ENCODE measurements around the gene DIAPH1.

The DIAPH1 gene

GRCh38 chr5:141618030-141618803 lies 583 bp downstream of the DIAPH1 start (continued):
- no peak for TF ChIP-seq ZNF214 (tag by site-specific recombination; IDR thresholded peaks at IDR 0.05; ENCODE audit: borderline replicate concordance)
- no peak for TF ChIP-seq ZNF792 (tag by site-specific recombination; IDR thresholded peaks at IDR 0.05)
- TF ChIP-seq ZNF2 (tag by site-specific recombination; IDR thresholded peaks at IDR 0.05) = peak; percentile 69; the same call in 1 of the 2 replicates
- no peak for TF ChIP-seq ZNF274 (IDR thresholded peaks at IDR 0.05; ENCODE audit: low read length)
- TF ChIP-seq ZNF274 (tag by site-specific recombination; IDR thresholded peaks at IDR 0.05; ENCODE audit: borderline replicate concordance) = no peak
- no peak for TF ChIP-seq ZNF580 (tag by site-specific recombination; IDR thresholded peaks at IDR 0.05)
- peak; percentile 62 for TF ChIP-seq ZBTB17 (tag by site-specific recombination; IDR thresholded peaks at IDR 0.05)
- no peak for TF ChIP-seq ZNF513 (tag by site-specific recombination; IDR thresholded peaks at IDR 0.05)
- TF ChIP-seq ZNF707 (tag by site-specific recombination; IDR thresholded peaks at IDR 0.05) = no peak
- TF ChIP-seq SALL2 (tag by site-specific recombination; IDR thresholded peaks at IDR 0.05; ENCODE audit: borderline replicate concordance) = no peak
- no peak for TF ChIP-seq ZNF23 (tag by site-specific recombination; IDR thresholded peaks at IDR 0.05; ENCODE audit: borderline replicate concordance)
- TF ChIP-seq ZBTB20 (tag by site-specific recombination; IDR thresholded peaks at IDR 0.05) = peak; percentile 61
- TF ChIP-seq ZNF561 (tag by site-specific recombination; IDR thresholded peaks at IDR 0.05; ENCODE audit: borderline replicate concordance) = no peak; the same call in 1 of the 2 replicates
- no peak; the same call in 1 of the 2 replicates for TF ChIP-seq KLF7 (tag by site-specific recombination; IDR thresholded peaks at IDR 0.05; ENCODE audit: borderline replicate concordance)
- TF ChIP-seq ZXDB (tag by site-specific recombination; IDR thresholded peaks at IDR 0.05) = peak; percentile 8
- TF ChIP-seq ZNF626 (tag by site-specific recombination; IDR thresholded peaks at IDR 0.05) = no peak
- no peak for TF ChIP-seq ZNF449 (tag by site-specific recombination; IDR thresholded peaks at IDR 0.05)
- TF ChIP-seq REST (tag by site-specific recombination; IDR thresholded peaks at IDR 0.05) = no peak
- peak; percentile 31; the same call in 1 of the 2 replicates for TF ChIP-seq PRDM1 (tag by site-specific recombination; IDR thresholded peaks at IDR 0.05)
- TF ChIP-seq ZNF560 (tag by site-specific recombination; IDR thresholded peaks at IDR 0.05; ENCODE audit: borderline replicate concordance) = no peak
- 0 out of 2 replicates have a peak, but pooled peaks have one; percentile 8 for TF ChIP-seq ZNF18 (tag by site-specific recombination; IDR thresholded peaks at IDR 0.05)
- TF ChIP-seq ZBTB26 (tag by site-specific recombination; optimal IDR thresholded peaks at IDR 0.05) = no peak
- peak; percentile 13 for TF ChIP-seq PRDM6 (tag by site-specific recombination; IDR thresholded peaks at IDR 0.05)
- TF ChIP-seq ZBTB21 (tag by site-specific recombination; IDR thresholded peaks at IDR 0.05) = no peak
- TF ChIP-seq INSM2 (tag by site-specific recombination; IDR thresholded peaks at IDR 0.05) = no peak
